ENCODE data around the gene DYNC1I1.

Gene DYNC1I1

GRCh38 chr7:96004578-96004977 is 232.2 kb downstream of the DYNC1I1 start:
- H3K4me3 ChIP-seq = no peak overlapping the region
- no peak overlapping the region for H3K27ac ChIP-seq

- Histone ChIP-seq H3K4me3 (no peak overlapping the region), H3K27ac (no peak overlapping the region)
Measured at GRCh38 chr7:96005271-96005670, 232.9 kb downstream of the DYNC1I1 start.

GRCh38 chr7:96009148-96009547 is 236.8 kb downstream of the DYNC1I1 start:
- no peak overlapping the region for H3K4me3 ChIP-seq
- no peak overlapping the region for H3K27ac ChIP-seq

GRCh38 chr7:96013836-96014235 is 241.5 kb downstream of the DYNC1I1 start:
- H3K27ac ChIP-seq = no peak overlapping the region
- no peak overlapping the region for H3K4me3 ChIP-seq

- no peak overlapping the region for H3K27ac ChIP-seq
- H3K4me3 ChIP-seq = no peak overlapping the region
Measured at GRCh38 chr7:96014617-96015016, 242.3 kb downstream of the DYNC1I1 start.

GRCh38 chr7:96016056-96016586 is 243.8 kb downstream of the DYNC1I1 start:
- Histone ChIP-seq H3K27ac (no peak overlapping the region), H3K4me3 (no peak overlapping the region)

- no peak overlapping the region for H3K27ac ChIP-seq
- no peak overlapping the region for H3K4me3 ChIP-seq
Measured at GRCh38 chr7:96016735-96017134, 244.4 kb downstream of the DYNC1I1 start.

GRCh38 chr7:96017877-96018276 is 245.5 kb downstream of the DYNC1I1 start:
- Histone ChIP-seq H3K4me3 (no peak overlapping the region), H3K27ac (no peak overlapping the region)

- H3K27ac ChIP-seq = no peak overlapping the region
Measured at GRCh38 chr7:96021568-96021967, 249.2 kb downstream of the DYNC1I1 start.

GRCh38 chr7:96023387-96023786 is 251.0 kb downstream of the DYNC1I1 start:
- no peak overlapping the region for H3K4me3 ChIP-seq
- H3K27ac ChIP-seq = no peak overlapping the region

More at GRCh38 chr7:96021568-96021967, 249.2 kb downstream of the DYNC1I1 start:
- no peak overlapping the region for H3K4me3 ChIP-seq

- Histone ChIP-seq H3K27ac (peak overlapping the region in 1 of 21 experiments; percentile 38), H3K4me3 (no peak overlapping the region)
Measured at GRCh38 chr7:96026010-96026409, 253.7 kb downstream of the DYNC1I1 start.

GRCh38 chr7:96026611-96027010 is 254.3 kb downstream of the DYNC1I1 start:
- H3K27ac ChIP-seq = peak overlapping the region in 1 of 21 experiments; percentile 38
- H3K4me3 ChIP-seq = no peak overlapping the region

- no peak overlapping the region for H3K27ac ChIP-seq
- no peak overlapping the region for H3K4me3 ChIP-seq
Measured at GRCh38 chr7:96028729-96029128, 256.4 kb downstream of the DYNC1I1 start.

- no peak overlapping the region for H3K27ac ChIP-seq
- no peak overlapping the region for H3K4me3 ChIP-seq
Measured at GRCh38 chr7:96033009-96033598, 260.8 kb downstream of the DYNC1I1 start.

GRCh38 chr7:96034940-96035727 is 262.8 kb downstream of the DYNC1I1 start:
- Histone ChIP-seq H3K27ac (no peak overlapping the region), H3K4me3 (no peak overlapping the region)

GRCh38 chr7:96040250-96040772 is 268.0 kb downstream of the DYNC1I1 start:
- Histone ChIP-seq H3K4me3 (no peak overlapping the region), H3K27ac (no peak overlapping the region)

- Histone ChIP-seq H3K27ac (no peak overlapping the region), H3K4me3 (no peak overlapping the region)
Measured at GRCh38 chr7:96041171-96041570, 268.8 kb downstream of the DYNC1I1 start.

- Histone ChIP-seq H3K27ac (no peak overlapping the region), H3K4me3 (no peak overlapping the region)
Measured at GRCh38 chr7:96045181-96045580, 272.8 kb downstream of the DYNC1I1 start.

- no peak overlapping the region for H3K27ac ChIP-seq
- no peak overlapping the region for H3K4me3 ChIP-seq
Measured at GRCh38 chr7:96045919-96046318, 273.6 kb downstream of the DYNC1I1 start.

GRCh38 chr7:96052289-96052688 is 279.9 kb downstream of the DYNC1I1 start:
- no peak overlapping the region for H3K4me3 ChIP-seq
- no peak overlapping the region for H3K27ac ChIP-seq

GRCh38 chr7:96052860-96053470 is 280.6 kb downstream of the DYNC1I1 start:
- H3K27ac ChIP-seq = no peak overlapping the region
- no peak overlapping the region for H3K4me3 ChIP-seq

Measured in skin epidermis (tissue), 12 donors.